HepG2 (cell line): ENCODE data around the gene MNAT1. TPM values are rescaled to one million over a fixed set of nuclear protein-coding genes. Genes with fewer than 3 reads are reported as not detected.

ENCODE experiments used
- ATAC-seq: fragments of 200-7000 bp; cut with Tn5 transposase; 3 replicates; pipeline ENCODE4 v1.9.1; 2020; ENCODE audit warnings: mild to moderate bottlenecking, moderate library complexity
- BruUV-seq: library from RNA; stranded (reverse); fragments of 400-500 nt; replicated peaks from 2 replicates; lab custom pipeline; 2021; lab: Mats Ljungman, UMichigan
- CTCF ChIA-PET: fragments of 300-600 bp; formaldehyde crosslinking; extraction: SDS; loops from one replicate; lab custom pipeline; 2021; ENCODE audit warnings: low total read pairs, inconsistent platforms, low intra/inter-chr PET ratio; lab: Yijun Ruan, JAX
- POLR2A ChIA-PET: fragments of 350-600 bp; sonication (Branson Sonifier 250); formaldehyde crosslinking; loops from one replicate; lab custom pipeline; 2020; ENCODE audit warnings: antibody characterized with exemption, inconsistent platforms; lab: Yijun Ruan, JAX
- DNase-seq: peaks from one replicate; pipeline ENCODE4 v3.0.0-alpha.2; 2015; ENCODE audit warnings: low spot score
- FAIRE-seq: peaks from 3 replicates; lab custom pipeline; 2011; peaks lifted over from hg19 to GRCh38; lab: Jason Lieb, UNC
- H2AFZ ChIP-seq: one replicate; pipeline ENCODE4 v1.6.1; 2011; ENCODE audit warnings: low read length, inconsistent platforms
- H3K27ac ChIP-seq: fragments of 300-600 bp; 3 replicates; pipeline ENCODE4 v1.8.0; 2011; ENCODE audit warnings: mixed run types, mild to moderate bottlenecking, mixed read lengths, low read length, inconsistent platforms; ENCODE audit not compliant: insufficient read depth; ENCODE audit errors: extremely low read length
- H3K27me3 ChIP-seq, 2 experiments: fragments of 200-600 bp in 1 of 2; 2 replicates in 1 of 2; 3 replicates in 1 of 2; pipeline versions ENCODE4 v1.6.0 to v1.8.0; 2011; ENCODE audit warnings: low read length in 2 of 2, mild to moderate bottlenecking in 2 of 2, moderate library complexity in 2 of 2, inconsistent platforms in 1 of 2; ENCODE audit not compliant: insufficient read depth in 2 of 2, control insufficient read depth in 1 of 2
- H3K36me3 ChIP-seq, 2 experiments: fragments of 200-600 bp in 1 of 2; replicated peaks in 1 of 2; 2 replicates in 1 of 2; 3 replicates in 1 of 2; pipeline versions ENCODE4 v1.5.1 to v1.8.0; 2011; ENCODE audit warnings: low read length in 2 of 2, inconsistent platforms in 1 of 2; ENCODE audit not compliant: insufficient read depth in 2 of 2, control insufficient read depth in 1 of 2
- H3K4me1 ChIP-seq: 2 replicates; pipeline ENCODE4 v1.5.1; 2012; ENCODE audit warnings: low read length, inconsistent platforms; ENCODE audit not compliant: insufficient read depth
- H3K4me2 ChIP-seq: 2 replicates; pipeline ENCODE4 v1.6.0; 2011; ENCODE audit warnings: low read depth, low read length, inconsistent platforms
- H3K4me3 ChIP-seq, 3 experiments: fragments of 200-600 bp in 1 of 3; sonication (generic), shearing (Covaris generic) in 1 of 3; replicated peaks in 1 of 3; 2 replicates each; pipeline ENCODE4 v1.5.1; 2011 to 2016; ENCODE audit warnings: low read length in 3 of 3, inconsistent platforms in 2 of 3, low read depth in 2 of 3, mild to moderate bottlenecking in 2 of 3, control low read depth in 1 of 3, mixed read lengths in 1 of 3; ENCODE audit not compliant: insufficient read depth in 1 of 3
- H3K79me2 ChIP-seq: one replicate; pipeline ENCODE4 v1.6.1; 2011; ENCODE audit warnings: low read length, inconsistent platforms; ENCODE audit not compliant: insufficient read depth
- H3K9ac ChIP-seq: 2 replicates; pipeline ENCODE4 v1.6.0; 2011; ENCODE audit warnings: mild to moderate bottlenecking, low read depth, low read length, inconsistent platforms; ENCODE audit not compliant: insufficient read depth
- H3K9me3 ChIP-seq: 2 replicates; pipeline ENCODE4 v1.5.1; 2012; ENCODE audit warnings: mild to moderate bottlenecking, low read length
- H4K20me1 ChIP-seq: 2 replicates; pipeline ENCODE4 v1.6.0; 2011; ENCODE audit warnings: inconsistent platforms, mild to moderate bottlenecking, low read length, moderate library complexity; ENCODE audit not compliant: insufficient read depth
- AFF4 ChIP-seq: sonication (generic); formaldehyde crosslinking; IDR thresholded peaks from 2 replicates; pipeline ENCODE4 v1.4.0; 2020; ENCODE audit warnings: missing genetic modification reagents
- DR1 ChIP-seq: sonication (generic); formaldehyde crosslinking; IDR thresholded peaks from 2 replicates; pipeline ENCODE4 v1.8.0; 2021; ENCODE audit warnings: mild to moderate bottlenecking, missing genetic modification reagents, inconsistent platforms
- EED ChIP-seq: sonication (generic); formaldehyde crosslinking; IDR thresholded peaks from 2 replicates; pipeline ENCODE4 v1.5.0; 2020; ENCODE audit warnings: mild to moderate bottlenecking, missing genetic modification reagents
- FOXC1 ChIP-seq: sonication (generic); formaldehyde crosslinking; IDR thresholded peaks from 2 replicates; pipeline ENCODE4 v1.8.0; 2022; ENCODE audit warnings: mild to moderate bottlenecking, missing genetic modification reagents, borderline replicate concordance
- JUN ChIP-seq: sonication (generic); formaldehyde crosslinking; IDR thresholded peaks from 2 replicates; pipeline ENCODE4 v1.4.0; 2020; ENCODE audit warnings: mild to moderate bottlenecking, missing genetic modification reagents
- UBTF ChIP-seq: sonication (generic); formaldehyde crosslinking; IDR thresholded peaks from 2 replicates; pipeline ENCODE4 v1.4.0; 2020; ENCODE audit warnings: mild to moderate bottlenecking, missing genetic modification reagents
- ZFP37 ChIP-seq: sonication (generic); formaldehyde crosslinking; IDR thresholded peaks from 2 replicates; pipeline ENCODE4 v1.4.0; 2020; ENCODE audit warnings: missing genetic modification reagents, borderline replicate concordance
- ZNF460 ChIP-seq: sonication (generic); formaldehyde crosslinking; IDR thresholded peaks from 2 replicates; pipeline ENCODE4 v1.5.1; 2020; ENCODE audit warnings: missing genetic modification reagents, mild to moderate bottlenecking, borderline replicate concordance
- ZNF503 ChIP-seq: sonication (generic); formaldehyde crosslinking; IDR thresholded peaks from 2 replicates; pipeline ENCODE4 v1.4.0; 2020; ENCODE audit warnings: missing genetic modification reagents
- ZNF878 ChIP-seq: sonication (generic); formaldehyde crosslinking; IDR thresholded peaks from 2 replicates; pipeline ENCODE4 v1.8.1; 2023; ENCODE audit warnings: mild to moderate bottlenecking, missing genetic modification reagents, moderate library complexity
- whole genome bisulfite sequencing: methylation state at CpG from one replicate; pipeline ENCODE4 v1.1.6; 2017; ENCODE audit warnings: low lambda C conversion rate; 5-methylcytosine and 5-hydroxymethylcytosine counted together
- in situ Hi-C: cut with HindIII; loops from 2 replicates; pipeline ENCODE4 v1.10.0; 2017; ENCODE audit warnings: low pct_unique_long_range_greater_than_20kb; ENCODE audit not compliant: extremely low pct_ligation_motif_present
- intact Hi-C: fragments of 100-400 bp; cut with micrococcal nuclease; formaldehyde crosslinking; loops from one replicate; pipeline ENCODE4 v1.10.0; 2022; ENCODE audit not compliant: unreplicated experiment
- polyA plus RNA-seq, 8 experiments: library from polyadenylated mRNA; depleted of rRNA in 3 of 8; stranded (reverse) in 7 of 8; unstranded in 1 of 8; fragments of >200 nt; fragmentation: Illumina TruSeq in 4 of 8; extraction: Trizol in 4 of 8; gene quantifications; 2 replicates each; pipeline versions ENCODE4 v1.2.1 to v1.2.3, GENCODE V29; 2011 to 2016; ENCODE audit warnings: low read depth in 4 of 8, missing spikeins in 1 of 8, mixed read lengths in 1 of 8; ENCODE audit not compliant: insufficient read depth in 1 of 8
- total RNA-seq, 5 experiments: library from RNA; depleted of rRNA; stranded (reverse); fragments of >200 nt; fragmentation: Illumina TruSeq; extraction: Trizol; gene quantifications; 2 replicates each; pipeline ENCODE4 v1.2.3, GENCODE V29; 2016; ENCODE audit warnings: low read depth in 1 of 5
- TF ChIP-seq, protein P1 (sequence below): sonication (generic); formaldehyde crosslinking; IDR thresholded peaks from 2 replicates; pipeline ENCODE4 v1.4.0; 2020; ENCODE audit warnings: missing genetic modification reagents

Gene MNAT1
- total and polyA plus RNA-seq, 2 of the 13 experiments (the other 11 are each of a cell fraction or from before 2014, with no cell fraction given): 49.2 to 94.8 TPM

GRCh38 chr14:60819575-60819974 is 85.0 kb downstream of the MNAT1 start:
- DNase-seq: peak; percentile 91
- H3K27ac ChIP-seq: peak overlapping the region; percentile 69
- TF ChIP-seq JUN (no peak), DR1 (CRISPR knock-in tag) (no peak), ZFP37 (CRISPR knock-in tag) (no peak), AFF4 (CRISPR knock-in tag) (no peak), UBTF (CRISPR knock-in tag) (no peak), ZNF503 (CRISPR knock-in tag) (0 out of 2 replicates have a peak, but pooled peaks have one; percentile 50), ZNF878 (CRISPR knock-in tag) (no peak), EED (CRISPR knock-in tag) (no peak), ZNF460 (CRISPR knock-in tag) (no peak), FOXC1 (CRISPR knock-in tag) (no peak)
- TF ChIP-seq, protein P1, sequence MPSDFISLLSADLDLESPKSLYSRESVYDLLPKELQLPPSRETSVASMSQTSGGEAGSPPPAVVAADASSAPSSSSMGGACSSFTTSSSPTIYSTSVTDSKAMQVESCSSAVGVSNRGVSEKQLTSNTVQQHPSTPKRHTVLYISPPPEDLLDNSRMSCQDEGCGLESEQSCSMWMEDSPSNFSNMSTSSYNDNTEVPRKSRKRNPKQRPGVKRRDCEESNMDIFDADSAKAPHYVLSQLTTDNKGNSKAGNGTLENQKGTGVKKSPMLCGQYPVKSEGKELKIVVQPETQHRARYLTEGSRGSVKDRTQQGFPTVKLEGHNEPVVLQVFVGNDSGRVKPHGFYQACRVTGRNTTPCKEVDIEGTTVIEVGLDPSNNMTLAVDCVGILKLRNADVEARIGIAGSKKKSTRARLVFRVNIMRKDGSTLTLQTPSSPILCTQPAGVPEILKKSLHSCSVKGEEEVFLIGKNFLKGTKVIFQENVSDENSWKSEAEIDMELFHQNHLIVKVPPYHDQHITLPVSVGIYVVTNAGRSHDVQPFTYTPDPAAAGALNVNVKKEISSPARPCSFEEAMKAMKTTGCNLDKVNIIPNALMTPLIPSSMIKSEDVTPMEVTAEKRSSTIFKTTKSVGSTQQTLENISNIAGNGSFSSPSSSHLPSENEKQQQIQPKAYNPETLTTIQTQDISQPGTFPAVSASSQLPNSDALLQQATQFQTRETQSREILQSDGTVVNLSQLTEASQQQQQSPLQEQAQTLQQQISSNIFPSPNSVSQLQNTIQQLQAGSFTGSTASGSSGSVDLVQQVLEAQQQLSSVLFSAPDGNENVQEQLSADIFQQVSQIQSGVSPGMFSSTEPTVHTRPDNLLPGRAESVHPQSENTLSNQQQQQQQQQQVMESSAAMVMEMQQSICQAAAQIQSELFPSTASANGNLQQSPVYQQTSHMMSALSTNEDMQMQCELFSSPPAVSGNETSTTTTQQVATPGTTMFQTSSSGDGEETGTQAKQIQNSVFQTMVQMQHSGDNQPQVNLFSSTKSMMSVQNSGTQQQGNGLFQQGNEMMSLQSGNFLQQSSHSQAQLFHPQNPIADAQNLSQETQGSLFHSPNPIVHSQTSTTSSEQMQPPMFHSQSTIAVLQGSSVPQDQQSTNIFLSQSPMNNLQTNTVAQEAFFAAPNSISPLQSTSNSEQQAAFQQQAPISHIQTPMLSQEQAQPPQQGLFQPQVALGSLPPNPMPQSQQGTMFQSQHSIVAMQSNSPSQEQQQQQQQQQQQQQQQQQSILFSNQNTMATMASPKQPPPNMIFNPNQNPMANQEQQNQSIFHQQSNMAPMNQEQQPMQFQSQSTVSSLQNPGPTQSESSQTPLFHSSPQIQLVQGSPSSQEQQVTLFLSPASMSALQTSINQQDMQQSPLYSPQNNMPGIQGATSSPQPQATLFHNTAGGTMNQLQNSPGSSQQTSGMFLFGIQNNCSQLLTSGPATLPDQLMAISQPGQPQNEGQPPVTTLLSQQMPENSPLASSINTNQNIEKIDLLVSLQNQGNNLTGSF (CRISPR knock-in tag): no peak

More at GRCh38 chr14:60819575-60819974, 85.0 kb downstream of the MNAT1 start:
- H3K9me3 ChIP-seq: no peaks in the 10 kb centered on the region
- no peak overlapping the region; a peak in 1 of 6 replicates for H3K4me3 ChIP-seq
- peak; percentile 37 for FAIRE-seq
- intact Hi-C loops (loop anchor here (5.0 kb wide), 1 partner anchor 172 kb away; the partner anchor contains the start of gene SIX1), in situ Hi-C loops (no loop called here)
- WGBS: 14% methylated on average over 4 of the region's 4 CpGs
- H3K36me3 ChIP-seq: peaks cover 1 to 5% of the 10 kb centered on the region in 2 experiments; a peak in 2 of 5 replicates
- H3K27me3 ChIP-seq: no peaks in the 10 kb centered on the region
- no peak overlapping the region for H2AFZ ChIP-seq
- POLR2A ChIA-PET: no interaction called here
- no peaks in the 10 kb centered on the region for H4K20me1 ChIP-seq
- peak overlapping the region; percentile 57 for H3K4me2 ChIP-seq
- CTCF ChIA-PET: no interaction called here
- no peaks in the 10 kb centered on the region for H3K79me2 ChIP-seq
- BruUV-seq: no TSS peak
- peak; percentile 83 for ATAC-seq
- H3K9ac ChIP-seq: no peak overlapping the region
- H3K4me1 ChIP-seq: peaks cover 49% of the 10 kb centered on the region
